Right cardiac atrium (tissue), 5 donors: Measurements from ENCODE around the gene THADA. TPM values are rescaled to one million over a fixed set of nuclear protein-coding genes. Genes with fewer than 3 reads are reported as not detected.

Experiments
- ATAC-seq, 2 donors: fragments of 200-7000 bp; cut with Tn5 transposase; one replicate each; pipeline versions ENCODE4 v1.8.0 to v1.9.1; 2020; ENCODE audit warnings: moderate library complexity in 2 of 2, mild to moderate bottlenecking in 1 of 2
- DNase-seq, 3 donors: peaks; one replicate each; pipeline ENCODE4 v3.0.0-alpha.2; 2020
- H3K27ac ChIP-seq: one replicate; pipeline ENCODE4 v1.5.1; 2013; ENCODE audit warnings: mild to moderate bottlenecking, low read length, control low read depth, moderate library complexity
- H3K27me3 ChIP-seq: one replicate; pipeline ENCODE4 v1.6.1; 2013; ENCODE audit not compliant: control insufficient read depth, insufficient read depth
- H3K4me1 ChIP-seq: one replicate; pipeline ENCODE4 v1.6.1; 2013; ENCODE audit warnings: low read length; ENCODE audit not compliant: control insufficient read depth, insufficient read depth
- H3K4me3 ChIP-seq: one replicate; pipeline ENCODE4 v1.5.1; 2013; ENCODE audit warnings: low read length, control low read depth
- H3K9me3 ChIP-seq: one replicate; pipeline ENCODE4 v1.6.1; 2013; ENCODE audit warnings: low read length; ENCODE audit not compliant: control insufficient read depth
- WGBS: extraction: QIAGEN DNeasy Blood & Tissue Kit; methylation state at CpG from one replicate; pipeline ENCODE4 v1.1.7; 2013; 5-methylcytosine and 5-hydroxymethylcytosine counted together
- intact Hi-C, 4 donors: fragments of 100-400 bp; cut with DNase I; formaldehyde crosslinking; loops; one replicate each; pipeline versions ENCODE4 v1.11.0 to v1.14.0; 2022 to 2023
- polyA plus RNA-seq: library from polyadenylated mRNA; stranded (reverse); fragments of 200-250 nt; gene quantifications from one replicate; pipeline ENCODE4 v1.2.3, GENCODE V29; 2013
- total RNA-seq, 4 donors: library from RNA; stranded (reverse); fragmentation: NEBNext Ultra II Directional; extraction: Animal tissue kit (Norgen Biotek cat#: 25700); gene quantifications; one replicate each; pipeline ENCODE4 v1.2.1, GENCODE V29; 2021
- donor health status: healthy with polysubstance abuse.
- donor health status: DM: no; HTN: yes; CAD: no.
- donor health status: DM: no; HTN: no; CAD: no.
- donor health status: DM: no; HTN: yes; CAD: no; lungs with severe emphysema.
- donor health status: DM: yes; HTN: yes; CAD: no.

Gene THADA
- total and polyA plus RNA-seq, 5 donors = 10.6 to 20.7 (median 19.8) TPM

GRCh38 chr2:43520919-43521318, 74.9 kb downstream of the THADA start:
- no peak overlapping the region for H3K27ac ChIP-seq
- no peaks in the 10 kb centered on the region for H3K9me3 ChIP-seq
- ATAC-seq = no peak
- no peaks in the 10 kb centered on the region for H3K27me3 ChIP-seq
- 98% methylated on average over 2 of the region's 2 CpGs for WGBS
- peaks cover 8% of the 10 kb centered on the region for H3K4me1 ChIP-seq
- no peak for DNase-seq
- H3K4me3 ChIP-seq = no peak overlapping the region
- intact Hi-C loops = no loop called here

GRCh38 chr2:43519643-43520221, 76.1 kb downstream of the THADA start:
- ATAC-seq = peak; percentile 68 to 89
- Histone ChIP-seq H3K9me3 (no peaks in the 10 kb centered on the region), H3K27ac (no peak overlapping the region), H3K4me1 (peaks cover 8% of the 10 kb centered on the region), H3K27me3 (no peaks in the 10 kb centered on the region), H3K4me3 (no peak overlapping the region)
- no peak for DNase-seq
- WGBS = 52% methylated on average over 2 of the region's 2 CpGs
- intact Hi-C loops = no loop called here

GRCh38 chr2:43518718-43519117, 77.1 kb downstream of the THADA start:
- Histone ChIP-seq H3K4me1 (peaks cover 8% of the 10 kb centered on the region), H3K9me3 (no peaks in the 10 kb centered on the region)
- no peak for ATAC-seq

GRCh38 chr2:43518181-43518580, 77.7 kb downstream of the THADA start:
- Histone ChIP-seq H3K9me3 (no peaks in the 10 kb centered on the region), H3K27me3 (no peaks in the 10 kb centered on the region), H3K4me3 (no peak overlapping the region), H3K4me1 (peaks cover 10% of the 10 kb centered on the region), H3K27ac (no peak overlapping the region)
- DNase-seq (no peak), ATAC-seq (no peak)
- WGBS = 20% methylated on average over 1 of the region's 1 CpG
- intact Hi-C loops = no loop called here

More at GRCh38 chr2:43518718-43519117, 77.1 kb downstream of the THADA start:
- intact Hi-C loops = no loop called here
- no peak for DNase-seq
- whole genome bisulfite sequencing = 98% methylated on average over 2 of the region's 2 CpGs
- H3K27ac ChIP-seq = peak overlapping the region; percentile 64
- H3K27me3 ChIP-seq = no peaks in the 10 kb centered on the region
- no peak overlapping the region for H3K4me3 ChIP-seq

GRCh38 chr2:43515807-43516497, 79.9 kb downstream of the THADA start:
- ATAC-seq = peak; percentile 26 to 29
- intact Hi-C loops = no loop called here
- WGBS = 75% methylated on average over 5 of the region's 5 CpGs

GRCh38 chr2:43515248-43515647, 80.6 kb downstream of the THADA start:
- no peak for ATAC-seq
- H3K4me3 ChIP-seq = no peak overlapping the region
- no peak overlapping the region for H3K27ac ChIP-seq
- H3K4me1 ChIP-seq = peaks cover 6% of the 10 kb centered on the region
- intact Hi-C loops = no loop called here
- no peaks in the 10 kb centered on the region for H3K27me3 ChIP-seq
- no peaks in the 10 kb centered on the region for H3K9me3 ChIP-seq
- WGBS = 98% methylated on average over 3 of the region's 3 CpGs
- DNase-seq = no peak

More at GRCh38 chr2:43515807-43516497, 79.9 kb downstream of the THADA start:
- Histone ChIP-seq H3K27ac (no peak overlapping the region), H3K4me3 (no peak overlapping the region), H3K27me3 (no peaks in the 10 kb centered on the region), H3K9me3 (no peaks in the 10 kb centered on the region), H3K4me1 (peaks cover 8% of the 10 kb centered on the region)
- no peak for DNase-seq

- WGBS = 85% methylated on average over 3 of the region's 3 CpGs
- Histone ChIP-seq H3K4me3 (no peak overlapping the region), H3K27ac (no peak overlapping the region), H3K9me3 (no peaks in the 10 kb centered on the region), H3K4me1 (peaks cover 4% of the 10 kb centered on the region), H3K27me3 (no peaks in the 10 kb centered on the region)
- DNase-seq (no peak), ATAC-seq (no peak)
- intact Hi-C loops = no loop called here
Measured at GRCh38 chr2:43513796-43514195, 82.0 kb downstream of the THADA start.

- peaks cover 4% of the 10 kb centered on the region for H3K4me1 ChIP-seq
- DNase-seq (no peak), ATAC-seq (peak in 1 of 2 donors; percentile 41)
- intact Hi-C loops = no loop called here
- no peaks in the 10 kb centered on the region for H3K9me3 ChIP-seq
- no peak overlapping the region for H3K4me3 ChIP-seq
- H3K27ac ChIP-seq = peak overlapping the region; percentile 75
- no peaks in the 10 kb centered on the region for H3K27me3 ChIP-seq
Measured at GRCh38 chr2:43513216-43513615, 82.6 kb downstream of the THADA start.

- no peaks in the 10 kb centered on the region for H3K27me3 ChIP-seq
- H3K4me3 ChIP-seq = no peak overlapping the region
- DNase-seq (no peak), ATAC-seq (no peak)
- no peaks in the 10 kb centered on the region for H3K9me3 ChIP-seq
- intact Hi-C loops = no loop called here
- peaks cover 3% of the 10 kb centered on the region for H3K4me1 ChIP-seq
- no peak overlapping the region for H3K27ac ChIP-seq
- WGBS = over 99% methylated on average over 3 of the region's 3 CpGs
Measured at GRCh38 chr2:43511199-43511598, 84.6 kb downstream of the THADA start.

- Histone ChIP-seq H3K4me1 (peaks cover 2% of the 10 kb centered on the region), H3K4me3 (no peak overlapping the region), H3K27me3 (no peaks in the 10 kb centered on the region), H3K9me3 (no peaks in the 10 kb centered on the region), H3K27ac (no peak overlapping the region)
- intact Hi-C loops = no loop called here
- DNase-seq (no peak), ATAC-seq (no peak)
- 89% methylated on average over 3 of the region's 3 CpGs for WGBS
Measured at GRCh38 chr2:43509886-43510285, 86.0 kb downstream of the THADA start.

GRCh38 chr2:43508209-43508608, 87.6 kb downstream of the THADA start:
- Histone ChIP-seq H3K4me1 (no peaks in the 10 kb centered on the region), H3K27me3 (no peaks in the 10 kb centered on the region), H3K9me3 (no peaks in the 10 kb centered on the region), H3K4me3 (no peak overlapping the region), H3K27ac (no peak overlapping the region)
- intact Hi-C loops = no loop called here
- DNase-seq = no peak
- no peak for ATAC-seq
- 92% methylated on average over 3 of the region's 3 CpGs for WGBS
